Activated naive CD8-positive, alpha-beta T cell treated with anti-CD3 and anti-CD28 coated beads for 36 hours (primary cell): ENCODE results near the gene HOXB4. TPM values are rescaled to one million over a fixed set of nuclear protein-coding genes. Genes with fewer than 3 reads are reported as not detected.
"Not testable (repeated sequence)": the region's sequence is repeated elsewhere in the genome, so short reads cannot be mapped to it uniquely, and the experiment has no call there.

Source experiments
- DNase-seq: peaks from one replicate; pipeline ENCODE4 v3.0.0; 2021
- H3K27ac Mint-ChIP-seq: one replicate; pipeline ENCODE4 v1.8.0; 2022; ENCODE audit warnings: mild to moderate bottlenecking, moderate library complexity, mixed read lengths
- H3K27me3 Mint-ChIP-seq: one replicate; pipeline ENCODE4 v1.8.0; 2022; ENCODE audit warnings: mild to moderate bottlenecking, mixed read lengths
- H3K36me3 Mint-ChIP-seq: one replicate; pipeline ENCODE4 v1.8.0; 2021; ENCODE audit warnings: mild to moderate bottlenecking, mixed read lengths
- H3K4me1 Mint-ChIP-seq: one replicate; pipeline ENCODE4 v1.8.0; 2021; ENCODE audit warnings: mixed read lengths
- H3K4me3 Mint-ChIP-seq: one replicate; pipeline ENCODE4 v1.8.0; 2022; ENCODE audit warnings: mild to moderate bottlenecking, moderate library complexity, mixed read lengths
- H3K9me3 Mint-ChIP-seq: one replicate; pipeline ENCODE4 v1.8.0; 2022; ENCODE audit warnings: mixed read lengths
- total RNA-seq, 2 experiments: library from RNA; stranded (reverse); gene quantifications; one replicate each; pipeline ENCODE4 v1.2.3, GENCODE V29; 2021

Gene HOXB4
- total RNA-seq, 2 experiments from 2014 or later = 1.3 to 1.9 TPM

DNA sequence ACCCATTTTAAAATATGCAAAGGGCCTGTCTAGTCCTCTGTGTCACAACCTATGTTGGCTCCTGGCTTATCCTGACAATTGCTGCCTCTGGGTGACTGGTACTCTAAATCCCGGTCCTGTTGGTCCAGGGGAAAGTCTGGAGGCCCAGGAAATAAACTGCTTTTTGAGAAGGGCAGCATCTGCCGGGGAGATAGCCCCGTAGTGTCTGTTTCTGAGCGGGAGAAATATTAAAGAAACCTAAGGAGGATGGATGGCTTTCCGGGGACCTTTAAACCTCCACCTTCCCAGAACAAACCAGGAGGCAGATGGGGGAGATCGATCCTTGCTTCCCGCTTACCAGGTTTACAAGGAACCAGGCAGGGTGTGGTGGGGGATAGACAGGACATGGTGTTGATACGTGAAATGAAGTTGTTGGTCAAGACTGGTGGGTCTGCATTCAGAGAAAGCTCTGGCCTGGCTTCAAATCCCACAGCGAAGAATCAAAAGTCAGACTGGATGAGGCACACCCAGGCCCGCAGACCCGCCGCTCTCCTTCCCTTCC is 37.0 kb downstream of the HOXB4 start:
- peaks cover 27% of the 10 kb centered on the region for H3K4me1 Mint-ChIP-seq
- H3K27me3 Mint-ChIP-seq = peaks cover 17% of the 10 kb centered on the region
- no peak for DNase-seq
- peak overlapping the region; percentile 89 for H3K4me3 Mint-ChIP-seq
- H3K27ac Mint-ChIP-seq = peak overlapping the region; percentile 99
- peaks cover 10% of the 10 kb centered on the region for H3K36me3 Mint-ChIP-seq
- no peaks in the 10 kb centered on the region for H3K9me3 Mint-ChIP-seq

DNA sequence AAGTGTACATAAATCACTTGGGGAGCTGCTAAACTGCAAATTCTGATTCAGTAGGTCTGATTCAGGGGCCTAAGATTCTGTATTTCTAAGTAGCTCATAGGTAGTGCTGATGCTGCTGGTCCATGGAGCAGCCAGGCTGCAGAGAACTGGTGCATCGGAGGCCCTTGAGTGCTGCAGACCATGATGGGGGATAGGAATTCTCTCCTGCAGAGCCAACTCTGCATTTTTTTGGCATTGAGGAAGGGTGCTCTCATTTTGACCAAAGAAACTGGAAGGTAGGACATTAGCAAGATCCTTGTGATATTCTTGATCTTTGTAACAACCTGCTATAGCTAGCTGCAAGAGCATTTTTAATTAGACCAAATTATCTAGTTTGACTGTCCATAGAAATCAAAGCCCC is 37.9 kb downstream of the HOXB4 start:
- peak overlapping the region; percentile 44 for H3K27ac Mint-ChIP-seq
- H3K4me3 Mint-ChIP-seq = no peak overlapping the region
- DNase-seq = no peak
- H3K27me3 Mint-ChIP-seq = peaks cover 12% of the 10 kb centered on the region
- H3K36me3 Mint-ChIP-seq = peaks cover 10% of the 10 kb centered on the region
- H3K4me1 Mint-ChIP-seq = peaks cover 20% of the 10 kb centered on the region
- H3K9me3 Mint-ChIP-seq = no peaks in the 10 kb centered on the region

- Mint-ChIP-seq H3K4me1 (peaks cover 17% of the 10 kb centered on the region), H3K4me3 (no peak overlapping the region), H3K27me3 (peaks cover 12% of the 10 kb centered on the region), H3K27ac (no peak overlapping the region), H3K9me3 (no peaks in the 10 kb centered on the region), H3K36me3 (peaks cover 10% of the 10 kb centered on the region)
- DNase-seq = no peak
Measured at GRCh38 chr17:48539177-48539576, 39.0 kb downstream of the HOXB4 start.

GRCh38 chr17:48537316-48537715 is 40.8 kb downstream of the HOXB4 start:
- H3K4me1 Mint-ChIP-seq = peaks cover 17% of the 10 kb centered on the region
- no peak for DNase-seq
- H3K27ac Mint-ChIP-seq = no peak overlapping the region
- peaks cover 15% of the 10 kb centered on the region for H3K27me3 Mint-ChIP-seq
- no peak overlapping the region for H3K4me3 Mint-ChIP-seq
- peaks cover 7% of the 10 kb centered on the region for H3K36me3 Mint-ChIP-seq
- no peaks in the 10 kb centered on the region for H3K9me3 Mint-ChIP-seq

- not testable (repeated sequence) for DNase-seq, H3K9me3 Mint-ChIP-seq, H3K27me3 Mint-ChIP-seq, H3K4me3 Mint-ChIP-seq, H3K27ac Mint-ChIP-seq, H3K36me3 Mint-ChIP-seq
- H3K4me1 Mint-ChIP-seq = peaks cover 10% of the 10 kb centered on the region
Measured at GRCh38 chr17:48535793-48536559, 42.2 kb downstream of the HOXB4 start.

DNA sequence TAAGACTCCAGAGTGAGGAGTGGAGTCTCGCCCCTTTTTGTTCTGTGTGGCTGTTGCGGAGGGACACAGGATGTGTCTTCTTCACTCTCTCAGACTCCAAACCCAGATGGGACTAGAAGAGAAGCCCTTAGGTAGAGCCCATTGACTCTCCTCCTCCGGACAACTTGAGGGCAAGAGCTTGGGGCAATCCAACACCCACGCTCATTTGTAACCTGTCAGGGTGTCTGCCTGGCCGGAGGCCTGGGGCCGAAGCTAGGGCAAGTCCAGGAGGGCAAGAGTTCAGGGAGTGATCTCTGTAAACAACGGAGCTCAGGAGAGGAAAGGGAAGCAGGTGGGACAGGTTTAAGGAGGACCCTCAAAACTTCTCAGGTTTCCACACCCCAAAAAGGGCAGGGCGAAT is 45.9 kb downstream of the HOXB4 start:
- Mint-ChIP-seq H3K27me3 (peaks cover 15% of the 10 kb centered on the region), H3K4me1 (peaks cover 5% of the 10 kb centered on the region), H3K4me3 (no peak overlapping the region), H3K36me3 (no peaks in the 10 kb centered on the region), H3K9me3 (no peaks in the 10 kb centered on the region), H3K27ac (no peak overlapping the region)
- no peak for DNase-seq

DNA sequence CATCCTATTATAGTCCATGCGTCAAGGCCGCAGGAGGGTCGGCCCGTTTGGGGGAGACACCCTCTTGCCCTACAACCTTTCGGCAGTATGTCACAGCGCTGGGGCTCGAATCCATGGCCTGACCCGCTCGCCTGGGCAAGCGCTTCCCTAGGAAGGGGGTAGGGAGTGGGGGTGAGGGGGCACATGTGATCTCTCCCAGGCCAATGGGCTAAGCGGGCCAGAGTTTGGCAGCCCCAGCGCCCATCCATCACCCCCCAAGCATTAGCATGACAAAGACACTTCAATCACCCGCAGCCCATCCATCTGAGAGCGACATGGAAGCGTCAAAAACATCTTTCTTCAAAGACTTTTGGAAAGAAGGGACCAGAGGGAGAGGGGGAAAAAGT is 47.3 kb downstream of the HOXB4 start, which contains the start of gene HOXB1:
HOXB1 (minus strand) TSS at position 125 of the 386 bp plus-strand sequence; CDS start at position 18, 107 bp downstream.
- peaks cover 24% of the 10 kb centered on the region for H3K27me3 Mint-ChIP-seq
- no peak within 1 kb of the TSS for H3K27ac Mint-ChIP-seq
- DNase-seq = no peak
- no peaks in the 10 kb centered on the region for H3K36me3 Mint-ChIP-seq
- peaks cover 5% of the 10 kb centered on the region for H3K4me1 Mint-ChIP-seq
- no peaks in the 10 kb centered on the region for H3K9me3 Mint-ChIP-seq
- no peak within 1 kb of the TSS for H3K4me3 Mint-ChIP-seq

DNA sequence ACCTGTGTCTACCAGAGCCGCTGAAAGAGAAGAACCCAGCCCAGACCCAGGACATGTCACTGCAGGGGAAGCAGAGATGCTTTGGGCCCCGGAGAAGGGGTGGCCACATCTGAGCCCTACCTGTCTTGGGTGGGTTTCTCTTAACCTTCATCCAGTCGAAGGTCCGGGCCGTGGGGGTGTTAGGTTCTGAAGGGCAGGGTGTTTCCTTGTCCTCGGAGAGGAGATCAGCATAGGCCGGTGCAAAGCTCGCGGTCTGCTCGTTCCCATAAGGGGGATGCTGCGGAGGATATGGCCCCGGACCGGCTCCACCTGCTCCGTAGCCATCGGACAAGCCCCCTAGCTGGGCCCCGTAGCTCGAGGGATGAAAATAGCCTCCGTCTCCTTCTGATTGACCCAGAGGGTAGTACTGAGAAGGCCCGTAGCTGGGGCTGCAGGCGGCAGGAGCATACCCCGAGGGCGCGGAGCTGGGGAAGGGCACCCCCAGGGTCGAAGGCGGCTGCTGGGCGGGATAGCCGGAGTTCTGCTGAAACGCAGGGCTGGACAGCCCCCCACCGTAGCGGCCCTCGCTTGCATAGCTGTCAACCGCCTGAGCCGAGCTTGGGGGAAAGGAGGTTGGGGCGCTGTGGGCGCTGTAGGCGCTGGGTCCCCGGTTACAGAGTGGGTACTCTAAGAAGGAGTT is 47.8 kb downstream of the HOXB4 start:
- H3K27ac Mint-ChIP-seq = no peak overlapping the region
- no peaks in the 10 kb centered on the region for H3K9me3 Mint-ChIP-seq
- no peak overlapping the region for H3K4me3 Mint-ChIP-seq
- DNase-seq = no peak
- H3K4me1 Mint-ChIP-seq = peaks cover 5% of the 10 kb centered on the region
- no peaks in the 10 kb centered on the region for H3K36me3 Mint-ChIP-seq
- peaks cover 30% of the 10 kb centered on the region for H3K27me3 Mint-ChIP-seq

DNA sequence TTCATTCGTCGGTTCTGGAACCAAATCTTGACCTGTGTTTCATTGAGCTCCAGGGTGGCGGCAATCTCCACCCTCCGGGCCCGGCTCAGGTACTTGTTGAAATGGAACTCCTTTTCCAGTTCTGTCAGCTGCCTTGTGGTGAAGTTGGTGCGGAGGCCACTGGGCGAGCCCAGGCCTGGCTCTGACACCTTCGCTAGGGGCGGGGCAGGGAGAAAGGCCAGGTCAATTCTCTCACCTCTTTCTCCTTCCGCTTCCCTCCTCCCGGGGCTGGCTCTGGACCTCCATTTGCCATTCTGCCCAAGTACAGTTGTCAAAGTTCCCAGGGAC is 48.5 kb downstream of the HOXB4 start:
- no peak overlapping the region for H3K4me3 Mint-ChIP-seq
- peaks cover 4% of the 10 kb centered on the region for H3K4me1 Mint-ChIP-seq
- peaks cover 37% of the 10 kb centered on the region for H3K27me3 Mint-ChIP-seq
- no peak for DNase-seq
- no peak overlapping the region for H3K27ac Mint-ChIP-seq
- no peaks in the 10 kb centered on the region for H3K36me3 Mint-ChIP-seq
- H3K9me3 Mint-ChIP-seq = no peaks in the 10 kb centered on the region

- Mint-ChIP-seq H3K36me3 (no peaks in the 10 kb centered on the region), H3K27ac (no peak overlapping the region), H3K4me3 (no peak overlapping the region), H3K4me1 (peaks cover 4% of the 10 kb centered on the region), H3K27me3 (peaks cover 42% of the 10 kb centered on the region), H3K9me3 (no peaks in the 10 kb centered on the region)
- no peak for DNase-seq
Measured at GRCh38 chr17:48528936-48529682, 49.0 kb downstream of the HOXB4 start.

DNA sequence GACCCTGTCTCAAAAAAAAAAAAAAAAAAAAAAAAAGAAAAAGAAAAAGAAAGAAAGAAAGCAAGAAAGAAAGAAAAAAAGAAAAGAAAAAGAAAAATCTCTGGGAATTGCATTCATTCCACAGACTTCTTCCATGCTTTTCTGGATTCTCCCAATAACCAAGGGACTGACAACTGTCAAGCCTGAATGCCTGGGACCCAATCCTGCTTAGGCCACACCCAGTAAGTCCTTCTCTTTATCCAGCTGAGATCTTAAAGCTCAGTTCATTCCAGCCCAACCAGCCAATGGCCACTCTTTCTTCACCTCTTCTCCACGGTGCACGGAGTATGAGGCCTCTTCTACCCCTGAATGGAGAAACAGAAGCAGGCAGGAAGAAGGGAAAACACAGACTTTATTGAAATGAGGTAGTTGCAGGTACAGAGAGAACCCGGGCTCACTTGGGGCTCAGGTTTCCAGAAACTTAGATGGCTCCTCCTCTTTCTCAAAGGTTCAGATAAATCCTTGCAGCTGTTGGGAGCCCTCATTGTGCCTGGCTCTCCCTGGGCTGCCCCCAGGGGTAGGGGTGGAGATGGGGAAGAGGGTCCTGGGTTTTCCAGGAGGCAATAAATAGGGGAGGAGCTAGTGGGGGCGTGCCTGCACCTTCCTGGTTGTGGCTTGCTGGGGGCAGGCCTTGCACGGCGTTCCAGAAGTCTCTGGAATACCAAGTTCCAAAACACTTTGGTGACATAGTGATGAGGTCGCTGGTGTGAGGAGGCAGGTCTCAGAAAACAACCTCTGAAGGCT is 49.8 kb downstream of the HOXB4 start:
- Mint-ChIP-seq H3K9me3 (no peaks in the 10 kb centered on the region), H3K36me3 (no peaks in the 10 kb centered on the region), H3K27me3 (peaks cover 47% of the 10 kb centered on the region), H3K4me1 (peaks cover 4% of the 10 kb centered on the region), H3K27ac (peak overlapping the region; percentile 45), H3K4me3 (no peak overlapping the region)
- DNase-seq = no peak

DNA sequence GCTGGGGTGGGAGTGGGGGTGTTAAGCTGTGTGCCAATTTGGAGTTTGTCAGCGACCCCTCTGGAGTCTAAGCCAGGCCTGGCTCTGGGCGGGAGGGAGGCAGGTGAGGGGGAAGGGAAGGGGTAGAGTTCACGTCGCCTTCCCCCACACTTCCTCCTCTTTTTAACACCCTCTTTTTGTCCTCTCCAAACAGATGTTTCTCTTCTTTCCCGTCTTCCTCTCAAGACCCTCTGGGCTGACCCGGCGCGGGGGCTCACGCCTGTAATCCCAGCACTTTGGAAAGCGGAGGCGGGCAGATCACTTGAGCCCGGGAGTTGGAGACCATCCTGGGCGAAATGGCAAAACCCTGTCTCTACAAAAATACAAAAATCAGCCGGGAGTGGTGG is 50.6 kb downstream of the HOXB4 start:
- Mint-ChIP-seq H3K27me3 (peaks cover 51% of the 10 kb centered on the region), H3K9me3 (no peaks in the 10 kb centered on the region), H3K27ac (no peak overlapping the region), H3K36me3 (no peaks in the 10 kb centered on the region), H3K4me3 (no peak overlapping the region), H3K4me1 (peaks cover 4% of the 10 kb centered on the region)
- no peak for DNase-seq

DNA sequence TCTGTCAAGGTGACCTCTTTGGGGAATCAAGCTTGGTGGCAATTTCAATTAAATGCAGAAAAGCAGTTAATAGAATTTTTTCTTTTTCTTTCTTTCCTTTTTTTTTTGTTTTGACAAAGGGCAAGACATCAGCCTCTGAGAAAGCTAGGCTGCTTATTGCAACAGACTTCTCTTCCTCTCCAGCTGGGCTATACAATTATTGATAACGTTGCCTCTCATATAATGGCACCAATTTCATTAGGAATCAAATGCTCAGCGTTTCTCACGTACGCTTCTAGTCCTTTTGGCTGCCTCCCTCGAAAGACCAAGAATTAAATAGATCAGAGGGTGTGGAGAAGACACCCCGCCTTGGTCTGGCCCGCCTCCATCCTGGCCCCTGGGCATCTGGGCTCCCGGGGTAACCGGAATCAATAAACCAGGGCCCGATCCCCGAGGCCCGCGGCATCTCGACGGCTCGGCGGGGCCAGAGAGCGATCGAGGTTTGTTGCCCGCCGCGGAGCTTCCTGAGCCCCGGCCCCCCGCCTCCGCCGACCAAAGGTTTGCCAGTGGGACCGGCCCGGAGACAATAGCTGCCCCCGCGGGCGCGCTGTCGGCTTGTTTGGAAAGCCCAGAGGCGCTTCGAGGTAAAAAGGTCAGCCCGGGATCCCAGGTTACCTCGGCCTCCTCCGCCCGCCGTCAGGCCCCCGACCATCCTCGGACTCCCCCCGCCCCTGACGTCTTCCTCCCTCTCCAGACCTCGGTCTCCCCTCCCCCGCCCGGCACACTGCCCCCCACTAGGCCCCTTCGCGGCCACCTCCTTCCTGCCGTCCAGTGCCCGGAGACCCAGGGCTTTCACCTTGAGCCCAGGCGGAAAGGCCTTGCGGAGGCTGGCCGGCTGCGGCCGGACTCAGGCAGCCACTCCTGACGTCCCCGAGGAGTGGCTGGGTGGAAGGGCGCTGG is 51.3 kb downstream of the HOXB4 start:
- DNase-seq = no peak
- no peak overlapping the region for H3K27ac Mint-ChIP-seq
- no peaks in the 10 kb centered on the region for H3K9me3 Mint-ChIP-seq
- no peaks in the 10 kb centered on the region for H3K36me3 Mint-ChIP-seq
- peaks cover 4% of the 10 kb centered on the region for H3K4me1 Mint-ChIP-seq
- peaks cover 57% of the 10 kb centered on the region for H3K27me3 Mint-ChIP-seq
- no peak overlapping the region for H3K4me3 Mint-ChIP-seq
